Parathyroid adenoma (tissue), 2 donors: ENCODE measurements around the gene GAGE13.
"Not testable (repeated sequence)": the region's sequence is repeated elsewhere in the genome, so short reads cannot be mapped to it uniquely, and the experiment has no call there.

Source experiments
- H2AFZ ChIP-seq: fragments of 300-600 bp; sonication (generic); one replicate; pipeline ENCODE4 v1.7.0; 2017; ENCODE audit warnings: antibody characterized with exemption, mild to moderate bottlenecking
- H3K27ac ChIP-seq: fragments of 300-600 bp; sonication (generic); one replicate; pipeline ENCODE4 v1.7.0; 2017
- H3K27me3 ChIP-seq: fragments of 300-600 bp; sonication (generic); one replicate; pipeline ENCODE4 v1.7.0; 2017; ENCODE audit warnings: low read length; ENCODE audit not compliant: control insufficient read depth, insufficient read depth
- H3K36me3 ChIP-seq: fragments of 300-600 bp; sonication (generic); one replicate; pipeline ENCODE4 v1.7.0; 2017; ENCODE audit warnings: low read length; ENCODE audit not compliant: control insufficient read depth, insufficient read depth
- H3K4me1 ChIP-seq: fragments of 300-600 bp; sonication (generic); one replicate; pipeline ENCODE4 v1.7.0; 2017; ENCODE audit warnings: control low read depth
- H3K4me2 ChIP-seq: fragments of 300-600 bp; sonication (generic); one replicate; pipeline ENCODE4 v1.7.0; 2017; ENCODE audit warnings: low read length
- H3K4me3 ChIP-seq: fragments of 300-600 bp; sonication (generic); one replicate; pipeline ENCODE4 v1.7.0; 2017; ENCODE audit warnings: low read depth, low read length
- H3K79me2 ChIP-seq: fragments of 300-600 bp; sonication (generic); one replicate; pipeline ENCODE4 v1.7.0; 2017; ENCODE audit warnings: control low read depth
- H3K9ac ChIP-seq: fragments of 300-600 bp; sonication (generic); one replicate; pipeline ENCODE4 v1.7.0; 2017; ENCODE audit warnings: mild to moderate bottlenecking
- H3K9me3 ChIP-seq: fragments of 300-600 bp; sonication (generic); one replicate; pipeline ENCODE4 v1.7.0; 2017; ENCODE audit warnings: low read length; ENCODE audit not compliant: control insufficient read depth
- TF ChIP-seq, protein P1 (sequence below): fragments of 300-600 bp; sonication (generic); IDR thresholded peaks from one replicate; pipeline ENCODE4 v1.7.0; 2017; ENCODE audit warnings: antibody characterized with exemption, mild to moderate bottlenecking
- donor health status: primary hyperparathyroidism.

GAGE13 gene

DNA sequence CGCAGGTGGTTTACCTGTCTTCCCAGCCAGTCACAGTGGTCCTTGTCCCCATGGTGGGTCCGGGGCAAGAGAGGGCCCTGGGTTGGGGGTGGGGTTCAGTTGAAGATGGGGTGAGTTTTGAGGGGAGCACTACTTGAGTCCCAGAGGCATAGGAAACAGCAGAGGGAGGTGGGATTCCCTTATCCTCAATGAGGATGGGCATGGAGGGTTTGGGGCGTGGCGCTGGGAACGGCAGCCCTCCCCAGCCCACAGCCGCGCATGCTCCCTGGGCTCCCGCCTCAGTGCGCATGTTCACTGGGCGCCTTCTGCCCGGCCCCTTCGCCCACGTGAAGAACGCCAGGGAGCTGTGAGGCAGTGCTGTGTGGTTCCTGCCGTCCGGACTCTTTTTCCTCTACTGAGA lies at the start of gene GAGE13:
Gene GAGE13 (plus strand): TSS at position 301 of the 400 bp plus-strand sequence. CDS start 1,156 bp downstream, outside the sequence.
- H3K4me1 ChIP-seq, H3K9me3 ChIP-seq, H3K4me3 ChIP-seq, H2AFZ ChIP-seq, H3K79me2 ChIP-seq, H3K4me2 ChIP-seq, H3K27me3 ChIP-seq, H3K9ac ChIP-seq, H3K27ac ChIP-seq, H3K36me3 ChIP-seq: not testable (repeated sequence)

GRCh38 chrX:49282647-49283011 lies 48.8 kb upstream of the GAGE13 start:
- TF ChIP-seq, protein P1, sequence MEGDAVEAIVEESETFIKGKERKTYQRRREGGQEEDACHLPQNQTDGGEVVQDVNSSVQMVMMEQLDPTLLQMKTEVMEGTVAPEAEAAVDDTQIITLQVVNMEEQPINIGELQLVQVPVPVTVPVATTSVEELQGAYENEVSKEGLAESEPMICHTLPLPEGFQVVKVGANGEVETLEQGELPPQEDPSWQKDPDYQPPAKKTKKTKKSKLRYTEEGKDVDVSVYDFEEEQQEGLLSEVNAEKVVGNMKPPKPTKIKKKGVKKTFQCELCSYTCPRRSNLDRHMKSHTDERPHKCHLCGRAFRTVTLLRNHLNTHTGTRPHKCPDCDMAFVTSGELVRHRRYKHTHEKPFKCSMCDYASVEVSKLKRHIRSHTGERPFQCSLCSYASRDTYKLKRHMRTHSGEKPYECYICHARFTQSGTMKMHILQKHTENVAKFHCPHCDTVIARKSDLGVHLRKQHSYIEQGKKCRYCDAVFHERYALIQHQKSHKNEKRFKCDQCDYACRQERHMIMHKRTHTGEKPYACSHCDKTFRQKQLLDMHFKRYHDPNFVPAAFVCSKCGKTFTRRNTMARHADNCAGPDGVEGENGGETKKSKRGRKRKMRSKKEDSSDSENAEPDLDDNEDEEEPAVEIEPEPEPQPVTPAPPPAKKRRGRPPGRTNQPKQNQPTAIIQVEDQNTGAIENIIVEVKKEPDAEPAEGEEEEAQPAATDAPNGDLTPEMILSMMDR: no peak
- no peak overlapping the region for H3K4me2 ChIP-seq
- no peak overlapping the region for H3K4me3 ChIP-seq
- H3K27me3 ChIP-seq: no peaks in the 10 kb centered on the region
- H3K79me2 ChIP-seq: no peaks in the 10 kb centered on the region
- H3K9me3 ChIP-seq: no peaks in the 10 kb centered on the region
- no peaks in the 10 kb centered on the region for H3K36me3 ChIP-seq
- H3K27ac ChIP-seq: no peak overlapping the region
- no peaks in the 10 kb centered on the region for H3K4me1 ChIP-seq
- no peak overlapping the region for H3K9ac ChIP-seq
- H2AFZ ChIP-seq: no peak overlapping the region

DNA sequence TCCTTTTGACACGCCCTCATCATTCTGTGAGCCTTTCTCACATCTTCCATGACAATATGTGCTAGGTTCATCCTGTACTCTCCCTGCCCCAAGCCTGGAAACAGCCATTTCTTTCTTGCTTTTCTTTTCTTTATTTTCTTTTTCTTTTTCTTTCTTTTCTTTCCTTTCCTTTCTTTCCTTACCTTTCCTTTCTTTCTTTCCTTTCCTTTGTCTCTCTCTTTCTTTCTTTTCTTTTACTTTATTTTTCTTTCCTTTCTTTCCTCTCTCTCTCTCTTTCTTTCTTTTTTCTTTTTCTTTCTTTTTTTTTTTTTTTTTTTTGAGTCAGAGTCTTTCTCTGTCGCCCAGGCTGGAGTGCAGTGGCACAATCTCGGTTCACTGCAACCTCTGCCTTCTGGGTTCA lies 47.2 kb upstream of the GAGE13 start:
- H3K9ac ChIP-seq: no peak overlapping the region

GRCh38 chrX:49286136-49286535 lies 45.2 kb upstream of the GAGE13 start:
- no peak overlapping the region for H3K4me3 ChIP-seq
- no peak overlapping the region for H3K27ac ChIP-seq
- TF ChIP-seq, protein P1: no peak
- H3K9me3 ChIP-seq: no peaks in the 10 kb centered on the region
- H3K4me2 ChIP-seq: no peak overlapping the region
- no peaks in the 10 kb centered on the region for H3K79me2 ChIP-seq
- H3K27me3 ChIP-seq: no peaks in the 10 kb centered on the region
- H3K9ac ChIP-seq: no peak overlapping the region
- H3K36me3 ChIP-seq: no peaks in the 10 kb centered on the region
- no peaks in the 10 kb centered on the region for H3K4me1 ChIP-seq
- no peak overlapping the region for H2AFZ ChIP-seq

More for the DNA sequence above, 47.2 kb upstream of the GAGE13 start:
- no peaks in the 10 kb centered on the region for H3K36me3 ChIP-seq
- H3K4me3 ChIP-seq: no peak overlapping the region
- no peak overlapping the region for H3K4me2 ChIP-seq
- TF ChIP-seq, protein P1: no peak
- no peak overlapping the region for H2AFZ ChIP-seq
- no peaks in the 10 kb centered on the region for H3K79me2 ChIP-seq
- H3K27ac ChIP-seq: no peak overlapping the region
- no peaks in the 10 kb centered on the region for H3K27me3 ChIP-seq
- no peaks in the 10 kb centered on the region for H3K9me3 ChIP-seq
- H3K4me1 ChIP-seq: no peaks in the 10 kb centered on the region

GRCh38 chrX:49286581-49286980 lies 44.8 kb upstream of the GAGE13 start:
- Histone ChIP-seq H3K4me1 (no peaks in the 10 kb centered on the region), H3K36me3 (no peaks in the 10 kb centered on the region), H3K27ac (no peak overlapping the region), H3K27me3 (no peaks in the 10 kb centered on the region), H3K9ac (no peak overlapping the region), H3K4me2 (no peak overlapping the region), H2AFZ (no peak overlapping the region), H3K9me3 (no peaks in the 10 kb centered on the region), H3K4me3 (no peak overlapping the region), H3K79me2 (no peaks in the 10 kb centered on the region)
- TF ChIP-seq, protein P1: no peak
